ENCODE results near the gene PHF11.

Gene PHF11

GRCh38 chr13:49495783-49496762, at the start of gene PHF11 (continued):
- TF ChIP-seq PRDM4 (tag by site-specific recombination; IDR thresholded peaks at IDR 0.05) = no peak
- TF ChIP-seq MEIS1 (CRISPR knock-in tag; IDR thresholded peaks at IDR 0.05; ENCODE audit: borderline replicate concordance) = no peak
- no peak for TF ChIP-seq ZBTB10 (tag by site-specific recombination; IDR thresholded peaks at IDR 0.05)
- no peak for TF ChIP-seq ZNF639 (tag by site-specific recombination; IDR thresholded peaks at IDR 0.05)
- peak; percentile 18; the same call in 1 of the 2 replicates for TF ChIP-seq ZNF394 (tag by site-specific recombination; IDR thresholded peaks at IDR 0.05; ENCODE audit: borderline replicate concordance)
- TF ChIP-seq PRDM2 (tag by site-specific recombination; IDR thresholded peaks at IDR 0.05; ENCODE audit: borderline replicate concordance) = no peak
- no peak for TF ChIP-seq BCL6B (tag by site-specific recombination; IDR thresholded peaks at IDR 0.05)
- TF ChIP-seq ZNF571 (tag by site-specific recombination; IDR thresholded peaks at IDR 0.05) = no peak
- no peak for TF ChIP-seq ZNF488 (tag by site-specific recombination; IDR thresholded peaks at IDR 0.05)
- TF ChIP-seq ZNF266 (tag by site-specific recombination; IDR thresholded peaks at IDR 0.05; ENCODE audit: low read depth) = no peak
- TF ChIP-seq ZNF169 (tag by site-specific recombination; IDR thresholded peaks at IDR 0.05) = no peak
- TF ChIP-seq ZBTB44 (tag by site-specific recombination; IDR thresholded peaks at IDR 0.05) = peak; percentile 27; the same call in 1 of the 2 replicates
- TF ChIP-seq ZNF280C (tag by site-specific recombination; IDR thresholded peaks at IDR 0.05) = no peak
- no peak for TF ChIP-seq ZBTB49 (tag by site-specific recombination; IDR thresholded peaks at IDR 0.05; ENCODE audit: low read depth)
